Colon (tissue), 2 donors: ENCODE results near the gene UMAD1.
A peak's percentile ranks its signal among the peaks of the same experiment; 100 is the strongest.

ENCODE experiments used
- FAIRE-seq: peaks from 2 replicates; lab custom pipeline; 2012; peaks lifted over from hg19 to GRCh38; lab: Jason Lieb, UNC
- donor health status: control.
- donor health status: control.

UMAD1 gene

GRCh38 chr7:7883394-7883793 lies 242.8 kb downstream of the UMAD1 start:
- FAIRE-seq = no peak

DNA sequence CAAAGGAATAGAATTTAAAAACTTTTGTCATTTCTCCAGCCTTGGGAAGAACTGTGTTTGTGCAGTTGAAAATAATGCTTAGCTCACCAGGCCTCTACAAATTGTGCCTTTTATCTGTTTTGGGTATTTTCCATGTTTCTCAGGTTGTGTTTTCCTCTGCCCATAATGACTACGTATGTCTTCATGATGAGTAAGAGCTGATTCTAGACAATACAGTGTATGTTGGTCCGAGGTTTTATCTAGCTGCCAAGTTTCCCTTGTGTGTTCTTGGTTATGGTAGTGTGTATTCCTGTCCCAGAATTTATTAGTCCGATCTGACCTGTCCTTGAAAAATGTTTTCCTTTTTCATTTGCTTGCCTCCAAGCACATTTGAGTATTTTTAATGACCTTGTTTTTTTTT lies 244.3 kb downstream of the UMAD1 start:
- FAIRE-seq = no peak

DNA sequence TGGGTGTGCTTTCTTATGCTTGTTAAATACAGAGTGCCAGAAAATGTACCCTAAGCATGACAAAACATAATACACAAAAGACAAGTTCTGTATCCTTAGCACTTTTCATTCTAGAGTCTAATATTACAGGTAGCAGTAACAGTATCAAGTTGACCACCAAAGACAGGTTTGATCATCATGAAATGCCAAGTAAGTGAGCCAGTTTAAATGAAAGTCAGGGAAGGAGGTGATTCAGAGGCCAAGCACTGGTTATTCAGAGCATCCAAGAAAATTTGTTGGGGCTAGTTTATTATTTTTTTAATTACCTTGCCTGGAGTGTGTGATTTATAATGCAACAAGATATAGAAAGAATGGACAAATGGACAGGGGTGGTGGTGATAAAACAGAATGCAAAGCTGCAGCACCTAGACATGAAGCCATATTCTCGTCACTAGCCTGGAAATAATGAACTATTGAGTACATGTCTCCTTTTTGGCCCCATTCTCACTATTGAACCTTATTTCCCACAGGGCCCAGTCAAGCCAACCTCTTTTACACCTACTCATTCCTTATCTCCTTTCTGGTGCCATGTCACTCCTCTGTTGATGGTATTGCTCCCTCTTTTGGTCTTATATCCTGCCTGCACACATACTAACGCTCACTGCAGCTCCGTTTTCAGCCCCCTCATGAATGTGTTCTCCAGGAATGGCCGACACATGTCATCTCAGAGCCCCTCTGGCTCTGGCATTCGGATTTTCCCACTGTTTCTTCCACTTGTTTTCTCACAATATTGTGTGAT lies 249.4 kb downstream of the UMAD1 start:
- no peak for FAIRE-seq

DNA sequence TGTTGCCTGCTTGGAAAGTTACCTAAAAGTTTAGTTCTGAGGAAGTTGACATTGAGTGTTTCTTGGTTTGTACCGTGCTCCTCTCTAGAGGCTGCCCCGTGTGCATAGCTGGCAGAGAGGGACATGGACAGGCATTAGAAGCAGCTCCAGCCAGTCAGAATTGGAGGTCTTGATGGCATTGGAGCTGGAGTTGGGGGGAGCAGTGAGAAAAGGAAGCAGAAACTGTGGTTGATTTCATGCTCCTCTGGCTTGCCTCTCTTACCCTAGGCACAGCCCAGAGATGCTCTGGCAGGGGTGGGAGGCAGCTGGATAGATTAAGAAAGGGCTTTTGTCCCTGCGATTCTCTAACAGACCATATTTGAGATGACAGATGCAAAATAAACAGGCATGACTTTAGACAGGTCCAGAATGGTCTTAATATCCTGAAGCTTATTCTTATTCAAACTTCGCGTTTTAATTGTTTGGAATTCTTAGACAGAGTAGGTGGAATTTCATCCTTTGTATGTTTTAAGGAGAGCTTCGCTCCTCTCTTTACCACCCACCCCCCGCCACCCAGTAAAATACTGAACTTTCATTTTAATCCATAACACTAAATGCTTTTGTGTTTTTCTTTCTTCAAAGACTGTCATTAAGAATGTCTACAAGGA lies 254.6 kb downstream of the UMAD1 start:
- no peak for FAIRE-seq

- no peak for FAIRE-seq
Observed at GRCh38 chr7:7895754-7896153, 255.2 kb downstream of the UMAD1 start.

GRCh38 chr7:7897509-7897908 lies 257.0 kb downstream of the UMAD1 start:
- peak; percentile 61 for FAIRE-seq

DNA sequence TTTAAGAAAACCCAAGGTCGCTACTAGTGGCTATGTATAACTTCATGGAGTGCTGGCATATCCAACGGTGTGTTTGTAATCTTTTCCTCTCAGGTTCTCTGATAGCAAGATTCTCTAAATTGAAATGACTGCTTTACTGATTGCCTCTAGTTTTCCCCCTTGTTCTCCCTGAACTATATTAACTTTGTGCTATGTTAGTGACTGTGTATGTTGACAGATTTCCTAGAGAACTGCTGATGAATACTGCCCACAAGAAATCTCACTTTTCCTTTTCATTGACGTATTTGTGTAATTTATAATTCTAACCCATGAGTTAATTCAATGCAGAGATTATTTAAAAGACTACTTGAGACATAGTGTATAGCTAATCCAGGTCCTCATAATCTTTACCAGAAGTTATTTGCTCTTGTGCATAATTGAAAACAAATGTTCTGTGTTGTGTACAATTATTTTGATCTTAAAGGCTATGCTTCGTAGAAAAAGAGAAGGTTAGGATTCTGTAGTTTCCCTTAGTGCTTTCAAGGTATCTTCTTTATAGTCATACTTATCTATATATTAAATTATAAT lies 257.5 kb downstream of the UMAD1 start:
- FAIRE-seq = no peak

DNA sequence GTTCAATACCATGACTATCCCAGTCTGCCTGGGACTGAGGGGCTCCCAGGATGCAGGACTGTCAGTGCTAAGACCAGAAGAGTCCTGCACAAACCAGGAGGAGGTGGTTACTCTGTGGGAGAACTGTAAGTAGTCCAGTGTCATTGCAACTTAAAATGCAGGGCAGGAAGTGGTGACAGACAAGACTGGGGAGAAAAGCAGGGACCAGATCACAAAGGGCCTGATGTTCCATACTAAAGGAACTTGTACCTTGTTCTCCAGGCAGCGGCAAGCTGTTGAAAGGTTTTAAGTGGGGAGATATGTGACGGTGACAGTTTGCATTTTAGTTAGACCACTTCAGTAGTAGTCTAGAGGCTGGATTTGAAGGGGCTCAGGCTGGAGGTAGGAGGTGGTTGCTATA lies 262.3 kb downstream of the UMAD1 start:
- no peak for FAIRE-seq

DNA sequence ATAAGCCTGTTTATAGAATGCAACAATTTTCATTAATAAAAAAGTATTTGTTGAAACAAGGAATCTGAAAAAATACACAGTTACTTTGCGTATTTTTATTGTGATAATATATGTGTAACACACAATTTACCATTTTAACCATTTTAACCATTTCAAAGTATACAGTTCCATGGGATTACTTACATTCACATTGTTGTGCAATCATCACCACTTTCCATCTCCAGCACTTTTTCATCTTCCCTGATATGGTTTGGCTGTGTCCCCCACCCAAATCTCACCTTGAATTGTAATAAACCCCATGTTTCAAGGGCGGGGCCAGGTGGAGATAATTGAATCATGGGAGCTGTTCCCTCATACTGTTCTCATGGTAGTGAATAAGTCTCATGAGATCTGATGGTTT lies 266.8 kb downstream of the UMAD1 start:
- FAIRE-seq = no peak

- no peak for FAIRE-seq
Observed at GRCh38 chr7:7908622-7909145, 268.1 kb downstream of the UMAD1 start.

DNA sequence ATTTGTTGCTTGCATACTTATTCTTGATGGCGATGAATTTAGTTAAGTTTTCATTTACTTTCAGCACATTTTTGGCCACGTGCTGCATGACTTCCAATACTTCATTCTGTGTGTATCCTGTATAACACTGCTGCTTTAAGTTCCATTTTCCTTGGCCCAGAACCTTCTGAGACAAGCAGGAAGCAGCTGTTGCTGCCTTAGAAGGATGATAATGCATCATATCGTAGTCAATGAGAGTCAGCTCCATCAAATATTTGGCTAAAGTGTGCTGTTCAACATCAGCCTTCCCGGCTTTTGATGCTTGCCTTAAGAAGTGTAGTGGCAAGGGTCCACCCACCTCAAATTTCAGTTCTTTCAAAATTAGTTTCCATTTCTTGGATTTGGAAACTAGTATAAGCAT lies 268.8 kb downstream of the UMAD1 start:
- FAIRE-seq = no peak

DNA sequence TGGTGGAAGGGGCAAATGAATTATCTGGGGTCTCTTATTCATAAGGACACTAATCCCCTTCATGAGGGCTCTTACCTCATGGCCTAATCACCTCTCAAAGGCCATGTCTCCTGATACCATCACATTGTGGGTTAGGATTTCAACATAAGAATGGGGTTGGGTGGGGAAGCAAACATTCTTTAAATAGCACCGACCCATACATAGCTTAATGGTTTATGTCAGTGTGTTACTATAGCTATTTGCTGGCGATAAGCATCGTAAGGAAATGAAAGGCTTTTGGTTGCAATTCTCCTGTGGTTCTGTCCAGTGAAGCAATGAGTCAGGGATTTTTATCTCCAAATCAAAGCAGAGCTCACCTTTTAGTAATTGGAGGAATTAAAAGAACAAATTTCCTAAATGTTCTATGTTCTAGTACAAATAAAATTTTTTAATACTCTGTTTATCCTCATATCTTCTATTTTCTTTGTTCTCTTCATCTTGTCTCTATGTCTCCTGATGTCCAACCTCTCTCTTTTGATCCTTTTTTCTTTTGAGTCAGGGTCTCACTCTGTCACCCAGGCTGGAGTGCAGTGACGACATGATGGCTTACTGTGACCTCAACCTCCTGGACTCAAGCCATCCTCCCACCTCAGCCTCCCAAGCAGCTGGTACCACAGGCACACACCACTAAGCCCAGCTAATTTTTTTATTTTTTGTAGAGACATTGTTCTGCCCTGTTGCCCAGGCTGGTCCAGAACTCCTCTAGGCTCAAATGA lies 271.0 kb downstream of the UMAD1 start:
- FAIRE-seq = no peak

DNA sequence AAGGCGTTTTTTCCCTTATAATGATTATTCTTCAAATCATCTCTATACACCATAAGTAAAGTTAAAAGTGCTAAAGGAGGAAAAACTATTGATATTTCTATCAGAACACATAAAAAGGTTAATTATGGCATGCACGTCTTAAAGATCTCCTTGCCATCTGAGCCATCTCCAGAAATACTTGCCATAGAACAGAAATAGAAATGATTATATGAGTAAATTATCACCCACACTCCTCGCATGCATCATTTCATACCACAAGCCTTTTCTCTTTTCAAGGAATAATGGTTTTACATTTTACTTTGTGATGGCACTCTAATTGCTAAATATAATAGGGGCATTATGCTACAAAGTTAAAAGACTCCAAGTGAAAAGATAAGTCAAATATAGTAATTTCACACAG lies 272.4 kb downstream of the UMAD1 start:
- FAIRE-seq = no peak

DNA sequence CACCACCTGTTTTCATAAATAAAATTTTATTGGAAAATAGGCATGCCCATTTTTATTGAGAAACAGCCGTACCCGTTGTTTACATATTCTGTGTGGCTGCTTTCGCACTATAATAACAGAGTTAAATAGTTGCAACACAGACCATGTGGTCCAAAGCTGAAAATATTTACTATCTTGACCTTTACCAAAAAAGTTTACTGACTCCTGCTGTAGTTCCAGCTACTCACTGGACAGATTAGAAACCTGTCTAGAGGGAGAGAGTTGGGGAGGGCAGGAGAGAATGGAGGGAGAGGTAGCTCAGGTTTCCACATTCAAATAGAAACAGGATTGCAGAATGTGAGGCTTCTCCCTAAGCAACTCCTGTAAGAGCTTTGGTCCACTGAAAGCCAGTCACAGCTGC lies 273.0 kb downstream of the UMAD1 start:
- FAIRE-seq = no peak

DNA sequence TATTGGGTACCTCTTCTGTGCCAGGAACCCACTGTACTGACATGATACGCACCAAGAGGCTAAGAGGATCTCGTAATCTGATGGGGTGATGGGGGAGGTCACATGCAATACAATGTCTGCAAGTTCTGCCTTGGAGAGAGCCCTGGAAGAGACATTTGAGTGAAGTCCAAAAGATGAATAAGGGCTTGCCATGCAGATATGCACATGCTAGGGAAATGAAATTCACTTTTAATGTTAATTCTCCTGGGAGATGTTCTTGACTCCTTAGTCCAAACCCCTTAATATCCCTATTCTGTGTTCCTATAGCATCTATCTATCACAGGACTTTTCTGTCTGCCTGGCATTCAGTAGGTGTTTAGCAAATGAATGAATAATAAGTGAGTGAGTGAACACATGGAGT lies 274.0 kb downstream of the UMAD1 start:
- no peak for FAIRE-seq

DNA sequence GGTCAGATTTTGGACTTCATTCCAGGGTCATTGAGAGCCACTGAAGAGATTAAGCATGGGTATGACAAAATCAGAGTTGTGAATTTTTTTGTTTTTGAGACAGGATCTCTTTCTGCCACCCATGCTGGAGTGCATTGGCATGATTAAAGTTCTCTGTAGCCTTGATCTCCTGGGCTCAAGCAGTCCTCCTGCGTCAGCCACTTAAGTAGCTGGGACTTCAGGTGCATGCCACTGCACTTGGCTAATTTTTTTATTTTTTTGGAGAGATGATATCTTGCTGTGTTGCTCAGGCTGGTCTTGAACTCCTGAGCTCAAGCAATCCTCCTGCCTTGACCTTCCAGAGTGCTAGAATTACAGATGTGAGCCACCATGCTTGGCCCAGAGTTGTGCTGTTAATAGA lies 275.5 kb downstream of the UMAD1 start:
- no peak for FAIRE-seq

- no peak for FAIRE-seq
Observed at GRCh38 chr7:7917593-7917992, 277.0 kb downstream of the UMAD1 start.

DNA sequence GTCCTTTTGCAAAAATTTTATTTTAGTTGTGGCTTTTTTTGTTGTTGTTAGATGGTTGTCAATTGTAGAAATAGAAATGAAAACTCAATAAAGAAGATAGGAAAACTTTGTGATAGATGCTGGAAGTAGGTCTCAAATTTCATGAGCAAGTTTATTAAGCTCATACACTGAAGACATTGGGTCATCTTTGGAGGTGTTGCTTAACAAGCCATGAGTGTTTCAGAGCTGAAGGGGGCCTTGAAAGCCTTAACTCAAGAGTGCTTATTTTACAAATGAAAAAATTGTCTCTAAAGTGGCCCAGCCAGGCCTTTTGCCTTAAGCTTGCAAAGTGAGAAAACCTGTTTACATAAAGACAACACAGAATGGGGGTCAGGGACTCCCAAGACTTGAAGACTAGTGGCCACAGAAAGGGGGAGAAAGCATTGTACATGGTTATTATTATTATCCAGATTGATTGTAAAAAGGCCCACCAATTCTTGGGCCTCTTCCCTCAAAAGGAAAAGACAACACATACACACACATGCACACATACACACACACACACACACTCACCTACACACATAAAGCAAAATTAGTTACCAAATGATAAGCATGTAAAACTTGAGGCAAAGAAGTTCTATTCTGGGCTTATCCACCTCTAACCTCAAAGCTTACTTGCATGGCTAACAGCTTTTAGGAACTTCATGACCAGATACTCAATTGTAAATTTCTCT lies 278.3 kb downstream of the UMAD1 start:
- FAIRE-seq = no peak

DNA sequence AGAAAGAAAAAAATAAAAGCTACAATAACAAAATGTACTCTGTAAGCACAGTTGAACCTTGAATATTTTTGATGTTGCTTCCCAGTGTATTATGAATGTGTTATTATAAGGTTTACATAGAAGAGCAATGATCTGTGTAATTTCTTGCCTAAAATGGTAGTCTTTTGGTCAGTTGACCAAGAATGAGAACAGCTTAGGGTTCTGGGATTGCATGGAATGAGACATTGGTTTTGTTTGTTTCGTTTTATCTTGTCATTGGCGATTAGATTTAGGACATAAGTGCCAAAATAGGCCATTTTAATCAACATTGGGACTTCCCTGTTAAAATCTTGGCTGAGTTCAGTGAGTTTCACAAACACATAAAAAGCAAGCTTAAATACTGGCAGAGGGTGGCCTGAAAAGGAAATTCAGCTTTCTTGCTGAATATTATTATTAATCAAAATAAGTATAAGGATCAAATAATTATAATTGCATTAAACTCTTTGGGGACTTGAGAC lies 278.9 kb downstream of the UMAD1 start:
- no peak for FAIRE-seq

DNA sequence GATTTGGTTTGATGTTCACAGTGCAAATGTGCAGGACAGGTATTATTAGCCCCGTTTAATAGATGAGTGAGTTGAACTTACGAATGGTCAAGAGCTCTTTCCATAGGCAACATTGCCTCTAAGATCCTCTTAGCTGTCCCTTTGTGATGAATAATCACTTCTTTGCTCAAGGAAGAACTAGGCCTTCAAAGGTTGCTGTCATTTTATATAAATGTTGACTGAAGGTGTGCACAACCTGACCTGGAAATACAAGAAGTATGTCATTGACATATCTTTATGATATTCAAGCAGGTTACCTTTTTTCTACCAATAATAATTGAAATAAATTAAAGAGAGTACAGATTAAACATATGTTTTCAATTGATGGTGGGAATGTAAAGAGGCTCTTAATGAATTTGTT lies 279.5 kb downstream of the UMAD1 start:
- FAIRE-seq = peak; percentile 36

DNA sequence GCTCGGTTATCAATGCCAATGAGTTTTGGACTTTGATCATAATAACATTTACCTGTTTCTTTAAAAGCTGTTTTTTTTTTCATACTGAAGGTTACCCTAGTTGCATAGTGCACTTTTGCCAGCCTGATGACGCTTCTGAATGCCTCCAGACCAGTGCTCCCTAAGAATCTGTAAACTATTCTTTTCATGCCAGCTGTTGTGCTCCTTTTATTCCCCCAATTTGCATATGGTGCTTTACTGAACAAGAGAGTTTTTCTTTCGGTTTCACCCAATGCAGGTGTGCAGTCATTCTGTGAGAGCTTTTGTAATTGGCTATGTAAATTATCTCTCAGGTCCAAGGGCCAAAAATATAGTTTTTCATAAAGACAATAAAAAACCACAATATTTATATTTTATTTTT lies 279.9 kb downstream of the UMAD1 start:
- FAIRE-seq = peak; percentile 77

- FAIRE-seq = no peak
Observed at GRCh38 chr7:7921830-7922229, 281.3 kb downstream of the UMAD1 start.
